NCI-H69 (cell line): ENCODE measurements around the gene DLGAP1.
"Not testable (repeated sequence)": the region's sequence is repeated elsewhere in the genome, so short reads cannot be mapped to it uniquely, and the experiment has no call there.

Source experiments
- DNase-seq: peaks from one replicate; lab custom pipeline; 2025; lab: John Stamatoyannopoulos, UW

DLGAP1 gene

DNA sequence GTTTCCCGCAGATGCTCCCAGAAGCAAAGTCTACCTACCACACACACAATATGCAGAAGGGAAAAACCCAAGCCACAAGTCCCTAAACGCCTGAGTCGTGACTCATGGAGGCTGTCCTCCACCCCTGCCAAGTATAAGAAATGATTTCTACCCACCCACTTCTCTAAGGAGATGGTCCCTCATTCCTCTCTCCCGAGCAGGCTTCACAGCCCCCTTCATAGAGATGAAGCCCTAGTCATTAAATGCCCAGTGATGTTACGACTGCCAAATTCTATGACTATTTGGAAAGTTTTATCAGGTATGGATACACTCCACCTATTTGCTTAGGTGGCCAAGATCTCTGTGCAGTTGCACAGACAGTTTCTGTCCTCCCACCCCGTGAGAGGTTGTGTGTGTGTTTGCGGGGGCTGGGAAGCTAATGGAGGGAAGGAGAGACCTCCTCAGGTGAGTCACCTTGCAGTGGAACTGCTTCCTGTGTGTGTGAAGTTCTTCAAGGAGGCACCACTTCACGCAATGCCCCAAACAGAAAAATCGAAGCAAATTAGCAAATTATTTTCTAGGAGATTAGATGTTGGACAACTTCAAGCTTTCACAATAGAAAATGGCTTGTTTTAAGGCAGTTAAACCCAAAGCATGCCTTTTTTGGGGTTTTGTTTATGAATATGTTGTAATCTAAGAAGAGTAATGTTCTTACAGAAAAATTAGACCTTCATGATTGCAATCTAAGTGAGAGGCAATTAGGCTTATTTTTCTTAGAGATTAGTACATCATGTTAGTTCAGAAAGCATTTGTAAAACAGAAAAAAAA lies 830.0 kb downstream of the DLGAP1 start:
- no peak for DNase-seq

DNA sequence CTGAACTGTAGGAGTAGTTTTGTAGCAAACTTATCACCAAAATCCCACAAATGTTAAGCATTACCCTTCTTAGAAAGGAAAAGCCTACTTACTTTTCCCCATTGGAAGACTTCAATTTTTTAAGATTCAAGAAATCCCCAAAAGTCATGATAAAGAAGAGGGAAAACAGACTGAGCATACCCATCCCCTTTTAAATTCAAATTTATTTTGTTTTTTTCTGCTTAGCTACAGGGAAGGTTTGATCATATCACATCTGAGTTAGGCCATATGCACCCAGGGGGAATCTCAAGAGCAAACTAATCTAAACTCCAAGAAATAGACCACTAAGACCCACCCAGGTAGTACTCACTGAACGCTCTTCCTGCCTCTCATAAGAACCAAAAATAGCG lies 830.6 kb downstream of the DLGAP1 start:
- no peak for DNase-seq

DNA sequence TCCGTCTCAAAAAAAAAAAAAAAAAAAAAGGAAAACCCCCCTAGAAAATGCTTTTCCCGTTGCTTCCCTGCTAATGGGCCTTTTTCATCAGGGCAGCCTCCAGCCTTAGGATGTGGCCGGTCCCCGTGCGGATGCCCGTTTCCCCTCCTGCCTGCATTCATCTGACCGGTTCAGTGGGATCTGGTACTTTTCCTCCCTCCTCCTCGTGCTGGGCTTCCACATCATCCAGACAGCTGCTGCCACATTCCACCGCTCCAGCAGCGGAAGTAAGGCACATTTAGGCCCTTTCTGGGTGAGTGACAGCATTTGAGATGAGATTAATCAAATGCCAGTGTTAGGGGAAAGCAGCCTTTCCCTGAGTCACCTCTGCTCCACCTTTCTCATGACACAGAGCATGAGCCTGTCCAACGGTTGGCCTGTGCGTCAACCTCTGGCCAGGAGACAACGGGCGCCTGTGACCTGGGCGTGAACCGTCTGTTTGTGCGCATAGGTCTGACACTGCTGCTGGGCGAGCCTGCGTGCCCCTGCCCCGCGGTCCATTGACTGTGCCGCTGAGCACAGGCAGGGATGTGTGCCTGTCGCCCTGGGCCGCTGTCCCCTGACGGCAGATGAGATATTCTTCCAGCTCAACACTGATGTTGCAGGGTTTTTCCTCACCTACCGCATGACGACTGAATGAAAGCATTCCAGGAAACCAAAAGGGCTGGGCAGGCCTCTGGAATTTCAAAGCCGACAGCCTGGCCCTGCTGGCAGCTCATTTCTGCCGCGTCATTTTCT lies 831.1 kb downstream of the DLGAP1 start:
- DNase-seq = no peak

DNA sequence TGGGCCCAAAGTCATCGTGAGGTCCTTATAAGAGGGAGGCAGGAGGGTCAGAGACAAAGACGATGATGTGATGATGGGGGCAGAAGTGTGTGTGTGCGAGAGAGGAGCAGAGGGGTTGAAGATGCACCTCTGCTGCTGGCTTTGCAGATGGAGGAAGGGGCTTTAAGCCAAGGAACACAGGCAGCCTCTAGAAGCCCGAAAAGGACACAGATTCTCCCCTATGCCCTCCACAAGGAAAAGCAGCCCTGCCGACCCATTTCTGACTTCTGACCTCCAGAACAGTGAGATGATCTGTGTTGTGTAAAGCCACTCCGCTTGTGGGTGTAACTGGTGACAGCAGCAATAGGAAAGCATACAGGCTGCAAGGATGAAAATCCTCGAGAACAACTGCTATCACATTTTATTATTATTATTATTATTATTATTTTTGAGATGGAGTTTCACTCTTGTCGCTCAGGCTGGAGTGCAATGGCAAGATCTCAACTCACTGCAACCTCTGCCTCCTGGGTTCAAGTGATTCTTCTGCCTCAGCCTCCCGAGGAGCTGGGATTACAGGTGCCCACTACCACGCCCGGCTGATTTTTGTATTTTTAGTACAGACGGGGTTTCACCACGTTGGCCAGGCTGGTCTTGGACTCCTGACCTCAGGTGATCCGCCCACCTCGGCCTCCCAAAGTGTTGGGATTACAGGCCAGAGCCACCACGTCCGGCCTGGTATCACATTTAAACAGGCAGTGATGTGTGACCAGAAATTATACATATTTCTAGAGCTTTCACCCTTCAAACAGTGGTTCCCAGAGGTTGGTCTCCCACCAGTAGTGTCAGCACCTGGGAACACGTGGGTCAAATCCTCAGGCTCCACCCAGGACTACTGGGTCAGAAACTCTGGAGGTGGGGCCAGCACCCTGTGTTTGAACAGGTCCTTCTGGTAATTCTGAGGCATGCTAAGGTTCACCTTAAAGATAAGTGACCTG lies 834.7 kb downstream of the DLGAP1 start:
- no peak for DNase-seq

DNA sequence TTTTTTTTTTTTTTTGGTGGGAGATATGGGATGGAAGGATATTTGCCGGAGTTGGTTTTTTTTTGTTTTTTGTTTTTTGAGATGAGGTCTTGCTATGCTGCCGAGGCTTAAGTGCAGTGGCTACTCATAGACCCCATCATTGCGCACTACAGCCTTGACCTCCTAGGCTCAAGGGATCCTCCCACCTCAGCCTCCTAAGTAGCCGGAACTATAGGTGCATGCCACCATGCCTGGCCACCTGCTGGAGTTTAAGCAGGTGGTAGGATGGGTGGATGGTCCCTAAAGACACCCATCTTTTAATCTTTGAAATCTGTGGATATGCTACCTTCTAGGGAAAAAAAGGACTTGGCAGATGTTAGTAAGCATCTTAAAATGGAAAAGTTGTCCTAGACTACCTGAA lies 835.4 kb downstream of the DLGAP1 start:
- no peak for DNase-seq

DNA sequence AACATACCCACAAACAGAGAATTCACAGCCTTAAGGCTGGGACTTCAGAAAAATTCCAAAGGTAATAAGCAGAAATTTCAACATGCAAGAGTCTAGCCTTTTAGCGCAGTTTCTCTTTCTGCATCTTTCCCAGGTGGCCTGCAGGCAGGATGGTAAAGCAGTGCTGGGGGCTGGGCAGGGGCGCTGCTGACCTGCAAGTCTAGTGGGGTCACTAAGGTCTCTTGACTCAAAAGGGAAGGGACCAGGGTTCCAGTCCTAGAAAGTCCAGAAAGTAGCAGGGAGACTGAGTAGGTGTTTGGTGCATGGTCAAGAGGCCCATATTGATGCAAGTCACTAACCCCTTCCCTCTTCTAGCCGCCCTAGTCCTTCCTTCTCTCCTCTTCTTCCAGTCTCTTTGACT lies 835.9 kb downstream of the DLGAP1 start:
- no peak for DNase-seq

DNA sequence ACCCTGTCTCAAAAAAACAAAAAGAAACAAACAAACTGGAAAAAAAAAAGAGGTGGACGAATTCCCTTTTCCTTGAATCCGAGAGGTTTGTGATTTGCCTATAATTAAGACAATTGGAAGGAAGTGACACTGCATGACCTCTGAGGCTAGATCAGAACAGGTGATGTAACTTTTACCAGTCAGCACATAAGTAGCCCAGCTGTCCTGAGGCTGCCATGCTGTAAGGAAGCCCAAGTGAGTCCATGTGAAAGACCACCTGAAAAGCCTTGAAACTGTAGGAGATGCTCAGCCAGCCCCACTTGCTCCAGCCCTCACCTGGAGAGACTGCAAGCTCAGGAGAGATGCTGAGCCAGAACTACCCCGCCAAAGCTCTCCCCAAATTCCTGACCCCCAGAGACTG lies 838.4 kb downstream of the DLGAP1 start:
- no peak for DNase-seq

DNA sequence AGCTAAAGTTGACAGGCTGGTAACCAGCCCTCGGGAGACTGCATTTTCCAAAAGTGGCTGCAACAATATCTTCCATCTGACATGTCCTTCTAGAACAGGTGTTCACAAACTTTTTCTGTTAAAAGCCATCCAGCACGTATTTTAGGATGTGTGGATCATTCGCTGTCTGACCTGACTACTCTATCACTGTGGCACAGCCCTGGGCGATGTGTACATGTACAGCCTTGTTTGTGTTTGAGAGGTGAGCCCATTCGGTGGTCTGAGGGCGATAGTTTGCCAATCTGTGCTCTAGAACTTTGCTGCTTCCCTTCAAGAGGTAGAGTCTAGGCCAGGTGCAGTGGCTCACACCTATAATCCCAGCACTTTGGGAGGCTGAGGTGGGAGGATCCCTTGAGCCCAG lies 839.0 kb downstream of the DLGAP1 start:
- DNase-seq = no peak

DNA sequence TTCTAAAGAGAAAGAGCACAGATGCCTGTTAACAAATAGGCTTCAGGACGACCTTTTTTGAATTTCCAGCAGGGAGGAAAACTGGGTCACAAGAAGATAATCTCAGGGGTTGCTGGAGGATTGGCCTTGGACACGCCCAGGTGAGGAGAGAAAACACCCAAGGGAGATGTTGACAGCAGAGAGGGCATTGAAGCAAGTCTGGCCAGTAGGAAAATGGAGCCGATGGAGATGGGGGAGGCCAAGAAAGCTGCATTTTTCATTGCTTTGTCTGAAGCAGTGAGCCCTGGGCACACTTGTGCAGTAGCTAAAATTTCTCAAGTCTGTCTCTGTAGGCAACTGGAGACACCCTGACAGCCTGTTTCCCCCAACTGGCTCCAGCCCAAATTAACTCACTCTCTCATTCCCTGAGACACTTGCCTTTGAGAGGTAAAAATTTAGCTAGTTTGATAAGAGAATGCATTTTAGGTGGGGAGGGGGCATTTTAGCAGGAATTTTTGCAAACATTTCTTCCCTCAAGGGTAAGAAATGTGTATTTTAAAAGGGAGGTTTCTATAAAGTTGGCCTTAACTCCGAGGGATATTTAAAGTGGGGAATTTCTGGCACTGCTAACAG lies 839.6 kb downstream of the DLGAP1 start:
- DNase-seq = peak; percentile 26

DNA sequence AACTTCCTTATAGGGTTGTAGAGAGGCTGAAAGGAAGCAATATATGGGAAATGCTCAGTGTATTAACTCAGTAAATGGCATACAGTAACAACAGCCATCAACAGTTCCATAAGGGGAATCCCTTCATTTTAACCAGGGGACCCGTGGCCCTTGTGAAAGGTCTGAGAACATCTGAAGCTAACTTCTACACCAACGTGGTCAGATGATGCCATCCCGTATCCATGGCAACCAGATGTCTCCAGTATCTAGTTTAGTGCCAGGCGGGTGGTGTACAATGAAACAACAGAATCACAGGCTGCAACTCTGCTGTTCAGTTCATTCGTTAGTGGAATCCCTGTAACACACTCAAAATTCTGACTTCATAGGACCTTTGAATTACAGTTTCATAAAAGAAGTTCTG lies 842.8 kb downstream of the DLGAP1 start:
- peak; percentile 41 for DNase-seq

DNA sequence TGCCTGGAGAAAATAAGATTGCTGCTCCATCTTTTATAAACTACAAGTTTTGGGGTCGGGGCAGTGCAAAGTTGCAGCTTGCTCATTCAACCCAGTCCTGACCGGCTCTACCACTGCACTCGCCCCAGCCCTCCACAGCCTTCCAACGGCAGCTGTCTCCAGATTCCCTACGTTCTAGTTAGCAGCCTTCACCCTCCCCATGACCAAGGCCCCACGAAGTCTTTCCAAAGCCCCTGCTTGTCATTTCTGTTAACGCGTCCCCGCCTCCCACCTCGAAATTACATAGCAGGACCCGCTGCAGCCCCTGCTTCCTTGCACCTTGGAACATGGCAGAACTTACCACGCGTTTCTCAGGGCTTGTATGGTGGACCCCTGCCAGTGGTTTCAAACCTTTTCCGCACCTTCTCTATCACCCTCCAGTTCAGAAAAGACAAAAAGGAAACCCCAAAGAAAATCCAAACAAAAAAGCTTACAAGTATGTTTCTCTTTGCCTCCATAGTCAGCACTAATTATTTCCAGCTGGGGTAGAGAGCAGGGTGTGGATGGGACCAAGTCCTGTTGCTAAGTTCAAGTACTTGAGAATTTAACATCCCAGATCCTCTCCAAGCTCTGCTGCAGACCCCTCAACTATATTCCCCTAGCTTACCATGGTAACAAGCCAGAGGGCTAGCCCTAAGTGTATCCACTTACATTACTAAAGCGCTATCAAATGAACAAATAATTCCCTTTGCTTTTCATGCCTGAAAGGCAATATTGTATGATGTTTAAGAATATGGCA lies 843.6 kb downstream of the DLGAP1 start:
- no peak for DNase-seq

DNA sequence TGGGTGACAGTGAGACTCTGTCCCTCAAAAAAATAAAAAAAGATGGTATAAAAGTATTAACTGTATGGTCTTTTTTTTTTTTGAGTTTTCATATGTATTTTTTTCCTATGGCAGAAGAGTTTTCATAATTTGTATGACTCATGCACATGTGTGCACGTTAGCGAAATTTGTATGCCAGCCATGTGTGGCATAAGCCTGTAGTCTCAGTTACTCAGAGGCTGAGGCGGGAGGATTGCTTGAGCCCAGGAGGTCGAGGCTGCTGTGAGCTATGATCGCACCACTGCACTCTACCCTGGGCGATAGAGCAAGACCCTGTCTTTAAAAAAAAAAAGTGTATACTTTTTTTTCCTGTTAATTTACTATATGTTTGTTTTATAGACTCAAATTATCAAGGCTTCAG lies 844.3 kb downstream of the DLGAP1 start:
- DNase-seq = no peak

DNA sequence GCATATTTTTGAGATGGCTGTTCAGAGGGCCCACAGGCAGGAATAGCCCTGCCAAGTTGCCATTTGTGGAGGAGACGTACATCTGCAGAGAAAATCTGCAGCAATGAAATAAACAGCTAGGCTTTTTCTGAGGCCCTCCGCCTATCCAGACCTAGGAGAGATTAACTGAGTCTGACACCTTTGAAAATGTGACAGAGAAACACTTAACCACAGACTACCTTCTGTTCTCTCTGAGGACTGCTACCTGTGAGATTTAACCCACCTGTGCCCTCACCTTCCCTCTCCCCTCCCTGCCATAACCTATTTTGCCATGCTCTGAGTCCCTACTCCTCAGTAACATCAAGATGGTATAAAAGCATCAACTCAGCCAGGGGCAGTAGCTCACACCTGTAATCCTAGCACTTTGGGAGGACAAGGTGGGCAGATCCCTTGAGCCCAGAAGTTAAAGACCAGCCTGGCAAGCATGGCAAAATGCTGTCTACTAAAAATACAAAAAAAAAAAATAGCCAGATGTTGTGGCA lies 844.9 kb downstream of the DLGAP1 start:
- DNase-seq = no peak

DNA sequence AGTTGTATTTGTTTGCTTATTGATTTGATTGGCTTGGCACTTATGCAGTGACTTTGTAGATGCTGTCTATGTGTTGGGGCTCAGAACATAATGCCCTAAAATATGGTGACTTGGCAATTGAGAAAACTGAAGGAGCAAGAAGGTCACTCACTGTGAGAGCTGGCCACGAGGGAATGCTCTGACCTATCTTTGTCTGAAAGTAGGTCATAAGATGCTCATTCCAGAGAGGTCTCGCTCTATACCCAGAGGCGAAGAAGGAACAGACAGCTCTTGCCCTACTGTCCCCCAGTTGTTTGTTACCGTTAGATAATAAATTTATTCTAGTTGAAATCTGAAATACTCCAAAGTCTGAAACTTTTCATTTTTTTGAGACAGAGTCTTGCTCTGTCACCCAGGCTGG lies 846.6 kb downstream of the DLGAP1 start:
- no peak for DNase-seq

DNA sequence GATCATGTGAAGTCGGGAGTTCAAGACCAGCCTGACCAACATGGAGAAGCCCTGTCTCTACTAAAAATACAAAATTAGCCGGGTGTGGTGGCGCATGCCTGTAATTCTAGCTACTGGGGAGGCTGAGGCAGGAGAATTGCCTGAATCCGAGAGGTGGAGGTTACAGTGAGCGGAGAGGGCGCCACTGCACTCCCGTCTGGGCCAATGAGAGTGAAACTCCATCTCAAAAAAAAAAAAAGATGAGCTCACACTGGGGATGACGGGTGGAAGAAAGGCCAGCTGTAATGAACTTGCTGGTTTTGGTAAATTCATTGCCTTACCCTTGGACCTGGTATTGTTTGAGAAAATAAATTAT lies 847.0 kb downstream of the DLGAP1 start:
- DNase-seq = not testable (repeated sequence)

DNA sequence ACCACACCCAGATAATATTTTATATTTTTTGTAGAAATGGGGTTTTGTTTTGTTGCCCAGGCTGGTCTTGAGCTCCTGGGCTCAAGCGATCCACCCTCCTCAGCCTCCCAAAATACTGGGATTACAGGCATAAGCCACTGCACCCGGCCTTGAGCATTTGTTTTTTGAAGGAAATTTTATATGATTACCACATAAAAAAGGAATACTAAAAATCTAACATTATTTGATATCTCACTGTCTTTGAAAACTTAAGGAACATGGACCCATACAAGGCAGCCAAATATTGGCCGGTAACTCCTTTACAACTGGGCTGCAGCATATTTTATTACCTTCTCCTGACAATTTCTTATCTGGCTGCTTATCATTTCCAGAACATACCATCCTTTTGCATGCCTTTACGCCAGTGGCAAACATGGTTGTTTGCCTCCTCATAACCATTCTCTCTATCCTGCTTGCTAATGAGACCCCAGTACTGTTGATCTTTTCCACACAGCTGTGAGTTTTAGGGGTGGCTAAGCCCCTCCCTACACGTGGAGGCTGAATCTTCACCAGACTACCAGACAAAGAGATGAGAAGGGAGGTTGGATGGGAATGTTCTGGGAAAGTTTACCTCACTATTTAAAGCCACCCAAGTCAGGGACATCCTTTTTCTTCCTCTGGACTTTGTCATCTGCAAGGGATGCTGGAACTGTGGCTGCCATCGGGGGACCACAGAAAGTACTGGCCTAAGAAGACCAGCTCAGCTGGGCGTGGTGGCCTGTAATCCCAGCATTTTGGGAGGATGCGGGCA lies 847.6 kb downstream of the DLGAP1 start:
- no peak for DNase-seq

DNA sequence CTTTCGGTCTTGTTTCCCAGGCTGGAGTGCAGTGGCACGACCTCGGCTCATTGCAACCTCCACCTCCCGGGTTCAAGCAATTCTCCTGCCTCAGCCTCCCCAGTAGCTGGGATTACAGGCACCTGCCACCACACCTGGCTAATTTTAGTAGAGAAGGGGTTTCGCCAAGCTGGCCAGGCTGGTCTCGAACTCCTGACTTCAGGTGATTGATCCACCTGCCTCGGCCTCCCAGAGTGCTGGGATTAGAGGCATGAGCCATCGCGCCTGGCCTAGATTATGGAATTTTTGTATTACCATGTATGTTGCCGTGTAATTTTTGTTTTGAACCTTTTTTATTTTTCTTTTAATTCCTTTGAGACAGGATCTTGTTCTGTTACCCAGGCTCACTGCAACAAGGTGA lies 848.2 kb downstream of the DLGAP1 start:
- DNase-seq = not testable (repeated sequence)

DNA sequence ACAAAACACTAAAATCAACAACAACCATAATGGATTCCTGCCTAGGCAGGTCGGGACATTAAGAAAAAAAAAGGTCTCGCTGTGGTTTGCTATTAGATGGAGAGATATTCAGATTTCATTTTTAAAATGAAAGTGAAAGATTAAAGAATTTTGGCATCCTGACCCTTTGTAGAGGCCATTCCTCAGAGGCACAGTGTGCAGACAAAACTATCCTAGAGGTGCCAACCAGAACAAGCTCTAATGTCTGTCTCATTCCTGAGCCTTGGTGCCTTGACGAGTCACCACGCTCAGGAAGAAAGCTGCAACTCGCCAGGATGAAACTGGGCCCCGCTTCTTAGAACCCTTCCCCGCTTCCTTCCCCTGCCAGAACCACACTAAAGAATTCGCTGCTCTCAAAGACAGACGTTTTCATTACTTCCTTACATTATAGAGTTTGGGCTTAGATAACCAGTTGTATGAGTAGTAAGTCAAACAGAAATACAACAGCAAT lies 849.1 kb downstream of the DLGAP1 start:
- DNase-seq = no peak

DNA sequence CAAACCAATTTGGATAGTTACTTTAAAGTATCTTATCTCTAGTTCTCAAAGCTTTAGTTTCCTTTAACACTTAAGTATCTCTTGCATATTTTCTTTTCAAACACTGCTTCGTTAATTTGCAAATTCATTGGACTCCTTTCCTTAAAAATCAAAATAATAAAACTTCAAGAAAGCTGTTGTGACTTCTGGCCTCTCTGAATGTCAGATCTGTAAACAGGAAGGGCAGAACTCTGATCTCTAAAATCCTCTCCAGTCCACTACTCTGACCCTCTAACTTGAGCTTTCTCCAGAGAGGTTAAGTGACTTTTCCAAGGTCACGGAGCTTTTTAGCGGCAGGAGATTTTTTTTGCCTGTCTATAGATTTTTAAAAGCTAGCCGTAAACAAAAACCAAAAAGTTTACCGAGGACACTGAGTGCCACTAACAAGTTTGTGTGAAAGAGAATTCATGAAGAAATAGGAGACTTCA lies 849.6 kb downstream of the DLGAP1 start:
- DNase-seq = no peak
